Activated B cell treated with CpG ODN at 0.5 μM for 24 hours (primary cell): ENCODE measurements around the gene SPRY1. TPM values are rescaled to one million over a fixed set of nuclear protein-coding genes. Genes with fewer than 3 reads are reported as not detected.
A peak's percentile ranks its signal among the peaks of the same experiment; 100 is the strongest.

Experiments used
- ATAC-seq: fragments of 200-7000 bp; cut with Tn5 transposase; one replicate; pipeline ENCODE4 v1.10.0; 2021; ENCODE audit warnings: low read depth, mild to moderate bottlenecking, moderate library complexity
- CTCF ChIA-PET: fragments of 350-600 bp; sonication (Branson Sonifier 250); formaldehyde crosslinking; loops from one replicate; lab custom pipeline; 2021; ENCODE audit warnings: antibody characterized with exemption; lab: Charles Lee
- POLR2A ChIA-PET: fragments of 350-600 bp; sonication (Branson Sonifier 250); formaldehyde crosslinking; loops from one replicate; lab custom pipeline; 2021; ENCODE audit warnings: antibody characterized with exemption; lab: Charles Lee
- DNase-seq: peaks from one replicate; pipeline ENCODE4 v3.0.0; 2022
- H3K27ac Mint-ChIP-seq: one replicate; pipeline ENCODE4 v1.8.0; 2020; ENCODE audit warnings: mixed read lengths
- H3K27me3 Mint-ChIP-seq: one replicate; pipeline ENCODE4 v1.8.0; 2021; ENCODE audit warnings: mixed read lengths
- H3K36me3 Mint-ChIP-seq: one replicate; pipeline ENCODE4 v1.8.0; 2021; ENCODE audit warnings: low read depth, mixed read lengths
- H3K4me1 Mint-ChIP-seq: one replicate; pipeline ENCODE4 v1.8.0; 2021; ENCODE audit warnings: mixed read lengths
- H3K4me3 Mint-ChIP-seq: one replicate; pipeline ENCODE4 v1.8.0; 2020; ENCODE audit warnings: mild to moderate bottlenecking, mixed read lengths
- H3K9me3 Mint-ChIP-seq: one replicate; pipeline ENCODE4 v1.8.0; 2020; ENCODE audit warnings: mixed read lengths
- CTCF ChIP-seq: fragments of 200-600 bp; IDR thresholded peaks from one replicate; pipeline ENCODE4 v1.8.0; 2022; ENCODE audit warnings: antibody characterized with exemption, mild to moderate bottlenecking
- intact Hi-C: fragments of 100-400 bp; cut with micrococcal nuclease; formaldehyde crosslinking; loops from one replicate; pipeline ENCODE4 v1.15.1; 2024
- total RNA-seq: library from RNA; stranded (reverse); gene quantifications from 2 replicates; pipeline ENCODE4 v1.2.3, GENCODE V29; 2022

Gene SPRY1
- total RNA-seq, 1 donor from 2014 or later, result 4.1 TPM

GRCh38 chr4:123444290-123444731, 47.7 kb downstream of the SPRY1 start:
- peaks cover 43% of the 10 kb centered on the region for H3K4me1 Mint-ChIP-seq
- TF ChIP-seq CTCF, result no peak
- H3K27ac Mint-ChIP-seq, result peak overlapping the region; percentile 82
- ATAC-seq (peak; percentile 77), DNase-seq (peak; percentile 23)
- peak overlapping the region; percentile 66 for H3K4me3 Mint-ChIP-seq
- ChIA-PET CTCF (interaction anchor here (0.6 to 1.7 kb wide), 3 partner anchors 45 to 120 kb away, joined by 3 to 5 read pairs (median 4); no protein-coding TSS in a partner anchor), POLR2A (interaction anchor here (0.6 to 1.7 kb wide), 7 partner anchors 9 to 156 kb away, joined by 3 to 18 read pairs (median 4); no protein-coding TSS in a partner anchor)
- no peaks in the 10 kb centered on the region for H3K9me3 Mint-ChIP-seq
- intact Hi-C loops, result loop anchor here (2.0 to 5.0 kb wide), 2 partner anchors 33 to 60 kb away; no protein-coding TSS in a partner anchor
- H3K27me3 Mint-ChIP-seq, result no peaks in the 10 kb centered on the region
- no peaks in the 10 kb centered on the region for H3K36me3 Mint-ChIP-seq

- CTCF ChIA-PET, result no interaction called here
- Mint-ChIP-seq H3K27me3 (no peaks in the 10 kb centered on the region), H3K4me3 (no peak overlapping the region), H3K36me3 (no peaks in the 10 kb centered on the region), H3K9me3 (no peaks in the 10 kb centered on the region), H3K4me1 (peaks cover 60% of the 10 kb centered on the region), H3K27ac (peak overlapping the region; percentile 48)
- no peak for TF ChIP-seq CTCF
- ATAC-seq (no peak), DNase-seq (no peak)
- POLR2A ChIA-PET, result interaction anchor here (0.6 kb wide), 1 partner anchor 55 kb away, joined by 9 read pairs; no protein-coding TSS in a partner anchor
- intact Hi-C loops, result loop anchor here (5.0 kb wide), 1 partner anchor 715 kb away; the partner anchor contains the start of gene BBS12
These were observed 50.4 kb downstream of the SPRY1 start for GRCh38 chr4:123446865-123447474.

GRCh38 chr4:123449362-123449761, 52.8 kb downstream of the SPRY1 start:
- H3K4me1 Mint-ChIP-seq, result peaks cover 50% of the 10 kb centered on the region
- ChIA-PET POLR2A (interaction anchor here (0.8 to 0.9 kb wide), 2 partner anchors 19 to 49 kb away, joined by 3 read pairs; no protein-coding TSS in a partner anchor), CTCF (interaction anchor here (2.5 kb wide), 1 partner anchor 115 kb away, joined by 7 read pairs; no protein-coding TSS in a partner anchor)
- H3K9me3 Mint-ChIP-seq, result no peaks in the 10 kb centered on the region
- peak overlapping the region; percentile 70 for H3K4me3 Mint-ChIP-seq
- TF ChIP-seq CTCF, result no peak
- peak; percentile 19 for ATAC-seq
- H3K36me3 Mint-ChIP-seq, result no peaks in the 10 kb centered on the region
- H3K27ac Mint-ChIP-seq, result peak overlapping the region; percentile 90
- intact Hi-C loops, result loop anchor here (1.0 to 5.0 kb wide), 2 partner anchors 50 to 717 kb away; partner anchors contain the start of gene BBS12
- H3K27me3 Mint-ChIP-seq, result no peaks in the 10 kb centered on the region
- no peak for DNase-seq

- ChIA-PET CTCF (interaction anchor here (2.5 kb wide), 1 partner anchor 115 kb away, joined by 7 read pairs; no protein-coding TSS in a partner anchor), POLR2A (interaction anchor here (0.8 to 0.9 kb wide), 2 partner anchors 20 to 49 kb away, joined by 3 read pairs; no protein-coding TSS in a partner anchor)
- intact Hi-C loops, result loop anchor here (1.0 to 10.0 kb wide), 4 partner anchors 27 to 717 kb away; partner anchors contain the start of gene BBS12
- Mint-ChIP-seq H3K4me1 (peaks cover 48% of the 10 kb centered on the region), H3K27me3 (no peaks in the 10 kb centered on the region), H3K9me3 (no peaks in the 10 kb centered on the region), H3K36me3 (no peaks in the 10 kb centered on the region), H3K4me3 (peak overlapping the region; percentile 70), H3K27ac (peak overlapping the region; percentile 90)
- TF ChIP-seq CTCF, result no peak
- DNase-seq, result no peak
- ATAC-seq, result peak; percentile 88
These were observed 53.2 kb downstream of the SPRY1 start for GRCh38 chr4:123449780-123450179.

- H3K36me3 Mint-ChIP-seq, result no peaks in the 10 kb centered on the region
- H3K9me3 Mint-ChIP-seq, result no peaks in the 10 kb centered on the region
- peak overlapping the region; percentile 90 for H3K27ac Mint-ChIP-seq
- no peak for TF ChIP-seq CTCF
- DNase-seq, result no peak
- ATAC-seq, result no peak
- peaks cover 53% of the 10 kb centered on the region for H3K4me1 Mint-ChIP-seq
- H3K27me3 Mint-ChIP-seq, result no peaks in the 10 kb centered on the region
- ChIA-PET CTCF (interaction anchor here (2.5 kb wide), 1 partner anchor 114 kb away, joined by 7 read pairs; no protein-coding TSS in a partner anchor), POLR2A (no interaction called here)
- H3K4me3 Mint-ChIP-seq, result no peak overlapping the region
- intact Hi-C loops, result loop anchor here (2.0 to 10.0 kb wide), 2 partner anchors 28 to 126 kb away; no protein-coding TSS in a partner anchor
These were observed 53.8 kb downstream of the SPRY1 start for GRCh38 chr4:123450393-123450792.
